ENCODE data around the gene NKD1.

NKD1 gene

GRCh38 chr16:50547340-50548124 lies 664 bp upstream of the NKD1 start:
- Histone ChIP-seq H3K23ac (ENCODE audit: low read length in 2 of 2) (no peak overlapping the region), H3K27ac (ENCODE audit: low read length, poor library complexity, severe bottlenecking) (no peak overlapping the region), H4K91ac (ENCODE audit: low read length) (no peak overlapping the region), H4K8ac (ENCODE audit: low read length) (no peak overlapping the region), H2BK120ac (ENCODE audit: low read depth, low read length) (no peak overlapping the region), H3K4me1 (ENCODE audit: control insufficient read depth, insufficient read depth, low read depth, low read length) (peaks cover 16% of the 10 kb centered on the region), H3K27me3 (ENCODE audit: control insufficient read depth in 1 of 2, insufficient read depth in 1 of 2, low read length in 2 of 2) (peaks cover 79 to 83% of the 10 kb centered on the region in 2 experiments), H2AFZ (ENCODE audit: low read depth, low read length) (no peak overlapping the region), H2BK15ac (ENCODE audit: low read depth, poor library complexity, severe bottlenecking) (no peak overlapping the region), H3K18ac (ENCODE audit: low read depth in 1 of 2, low read length in 2 of 2) (no peak overlapping the region), H2BK12ac (ENCODE audit: low read length in 2 of 2) (no peak overlapping the region), H3K9me3 (ENCODE audit: control insufficient read depth, low read length) (no peaks in the 10 kb centered on the region), H3K4ac (ENCODE audit: low read depth in 1 of 2, low read length in 2 of 2) (no peak overlapping the region), H3K79me1 (replicated peaks; ENCODE audit: low read length, poor library complexity, severe bottlenecking) (no peaks in the 10 kb centered on the region), H3K36me3 (ENCODE audit: control insufficient read depth in 1 of 2, insufficient read depth in 2 of 2, low read depth in 1 of 2, low read length in 2 of 2) (no peaks in the 10 kb centered on the region), H2BK5ac (ENCODE audit: low read depth, low read length, poor library complexity, severe bottlenecking) (no peak overlapping the region), H3K4me2 (ENCODE audit: low read length, poor library complexity, severe bottlenecking) (peak overlapping the region; percentile 99), H3K14ac (ENCODE audit: low read length in 2 of 2) (no peak overlapping the region), H3K9ac (ENCODE audit: low read length) (no peak overlapping the region), H3K4me3 (ENCODE audit: insufficient read depth in 1 of 2, low read depth in 1 of 2, low read length in 2 of 2) (peak overlapping the region; percentile 66 to 77), H2AK5ac (ENCODE audit: low read length, severe bottlenecking) (no peak overlapping the region)
- DNase-seq: no peak
- 4% methylated on average over 37 of the region's 50 CpGs for WGBS

GRCh38 chr16:50548909-50549560 lies 839 bp downstream of the NKD1 start:
- peak overlapping the region; percentile 47 to 66 for H3K4me3 ChIP-seq (ENCODE audit: insufficient read depth in 1 of 2, low read depth in 1 of 2, low read length in 2 of 2)
- 19% methylated on average over 45 of the region's 46 CpGs for WGBS

GRCh38 chr16:50549561-50549915 lies 1.3 kb downstream of the NKD1 start:
- Histone ChIP-seq H3K9me3 (ENCODE audit: control insufficient read depth, low read length) (no peaks in the 10 kb centered on the region), H2BK120ac (ENCODE audit: low read depth, low read length) (no peak overlapping the region), H3K4ac (ENCODE audit: low read depth in 1 of 2, low read length in 2 of 2) (no peak overlapping the region), H3K18ac (ENCODE audit: low read depth in 1 of 2, low read length in 2 of 2) (no peak overlapping the region), H4K8ac (ENCODE audit: low read length) (no peak overlapping the region), H3K9ac (ENCODE audit: low read length) (no peak overlapping the region), H3K4me1 (ENCODE audit: control insufficient read depth, insufficient read depth, low read depth, low read length) (peaks cover 16% of the 10 kb centered on the region), H3K14ac (ENCODE audit: low read length in 2 of 2) (no peak overlapping the region), H2AFZ (ENCODE audit: low read depth, low read length) (no peak overlapping the region), H3K4me3 (ENCODE audit: insufficient read depth in 1 of 2, low read depth in 1 of 2, low read length in 2 of 2) (no peak overlapping the region), H2BK12ac (ENCODE audit: low read length in 2 of 2) (no peak overlapping the region), H3K27me3 (ENCODE audit: control insufficient read depth in 1 of 2, insufficient read depth in 1 of 2, low read length in 2 of 2) (peaks cover 71 to 77% of the 10 kb centered on the region in 2 experiments), H2BK15ac (ENCODE audit: low read depth, poor library complexity, severe bottlenecking) (no peak overlapping the region), H3K23ac (ENCODE audit: low read length in 2 of 2) (no peak overlapping the region), H3K36me3 (ENCODE audit: control insufficient read depth in 1 of 2, insufficient read depth in 2 of 2, low read depth in 1 of 2, low read length in 2 of 2) (no peaks in the 10 kb centered on the region), H2BK5ac (ENCODE audit: low read depth, low read length, poor library complexity, severe bottlenecking) (no peak overlapping the region), H3K27ac (ENCODE audit: low read length, poor library complexity, severe bottlenecking) (no peak overlapping the region), H2AK5ac (ENCODE audit: low read length, severe bottlenecking) (no peak overlapping the region), H3K79me1 (replicated peaks; ENCODE audit: low read length, poor library complexity, severe bottlenecking) (no peaks in the 10 kb centered on the region), H3K4me2 (ENCODE audit: low read length, poor library complexity, severe bottlenecking) (no peak overlapping the region), H4K91ac (ENCODE audit: low read length) (no peak overlapping the region)
- 77% methylated on average over 7 of the region's 7 CpGs for WGBS
- no peak for DNase-seq

More at GRCh38 chr16:50548909-50549560, 839 bp downstream of the NKD1 start:
- Histone ChIP-seq H3K79me1 (replicated peaks; ENCODE audit: low read length, poor library complexity, severe bottlenecking) (no peaks in the 10 kb centered on the region), H3K27ac (ENCODE audit: low read length, poor library complexity, severe bottlenecking) (no peak overlapping the region), H2AK5ac (ENCODE audit: low read length, severe bottlenecking) (no peak overlapping the region), H3K9me3 (ENCODE audit: control insufficient read depth, low read length) (no peaks in the 10 kb centered on the region), H3K14ac (ENCODE audit: low read length in 2 of 2) (no peak overlapping the region), H4K91ac (ENCODE audit: low read length) (no peak overlapping the region), H2BK120ac (ENCODE audit: low read depth, low read length) (no peak overlapping the region), H3K4me2 (ENCODE audit: low read length, poor library complexity, severe bottlenecking) (peak overlapping the region; percentile 91), H3K18ac (ENCODE audit: low read depth in 1 of 2, low read length in 2 of 2) (no peak overlapping the region), H3K9ac (ENCODE audit: low read length) (no peak overlapping the region), H3K27me3 (ENCODE audit: control insufficient read depth in 1 of 2, insufficient read depth in 1 of 2, low read length in 2 of 2) (peaks cover 75 to 82% of the 10 kb centered on the region in 2 experiments), H3K36me3 (ENCODE audit: control insufficient read depth in 1 of 2, insufficient read depth in 2 of 2, low read depth in 1 of 2, low read length in 2 of 2) (no peaks in the 10 kb centered on the region), H2BK5ac (ENCODE audit: low read depth, low read length, poor library complexity, severe bottlenecking) (no peak overlapping the region), H3K4me1 (ENCODE audit: control insufficient read depth, insufficient read depth, low read depth, low read length) (peaks cover 16% of the 10 kb centered on the region), H4K8ac (ENCODE audit: low read length) (no peak overlapping the region), H3K4ac (ENCODE audit: low read depth in 1 of 2, low read length in 2 of 2) (no peak overlapping the region), H2BK12ac (ENCODE audit: low read length in 2 of 2) (no peak overlapping the region), H2AFZ (ENCODE audit: low read depth, low read length) (no peak overlapping the region), H3K23ac (ENCODE audit: low read length in 2 of 2) (no peak overlapping the region), H2BK15ac (ENCODE audit: low read depth, poor library complexity, severe bottlenecking) (no peak overlapping the region)
- no peak for DNase-seq

- H2BK5ac ChIP-seq (ENCODE audit: low read depth, low read length, poor library complexity, severe bottlenecking): no peak overlapping the region
- H3K18ac ChIP-seq (ENCODE audit: low read depth in 1 of 2, low read length in 2 of 2): no peak overlapping the region
- no peak overlapping the region for H3K27ac ChIP-seq (ENCODE audit: low read length, poor library complexity, severe bottlenecking)
- H3K79me1 ChIP-seq (replicated peaks; ENCODE audit: low read length, poor library complexity, severe bottlenecking): no peaks in the 10 kb centered on the region
- H2BK15ac ChIP-seq (ENCODE audit: low read depth, poor library complexity, severe bottlenecking): no peak overlapping the region
- no peak overlapping the region for H2BK120ac ChIP-seq (ENCODE audit: low read depth, low read length)
- H3K9me3 ChIP-seq (ENCODE audit: control insufficient read depth, low read length): no peaks in the 10 kb centered on the region
- H3K27me3 ChIP-seq (ENCODE audit: control insufficient read depth in 1 of 2, insufficient read depth in 1 of 2, low read length in 2 of 2): peaks cover 66 to 77% of the 10 kb centered on the region in 2 experiments
- H2AK5ac ChIP-seq (ENCODE audit: low read length, severe bottlenecking): no peak overlapping the region
- peaks cover 16% of the 10 kb centered on the region for H3K4me1 ChIP-seq (ENCODE audit: control insufficient read depth, insufficient read depth, low read depth, low read length)
- no peaks in the 10 kb centered on the region for H3K36me3 ChIP-seq (ENCODE audit: control insufficient read depth in 1 of 2, insufficient read depth in 2 of 2, low read depth in 1 of 2, low read length in 2 of 2)
- H4K91ac ChIP-seq (ENCODE audit: low read length): no peak overlapping the region
- no peak overlapping the region for H3K23ac ChIP-seq (ENCODE audit: low read length in 2 of 2)
- H3K14ac ChIP-seq (ENCODE audit: low read length in 2 of 2): no peak overlapping the region
- no peak overlapping the region for H3K4me3 ChIP-seq (ENCODE audit: insufficient read depth in 1 of 2, low read depth in 1 of 2, low read length in 2 of 2)
- H3K9ac ChIP-seq (ENCODE audit: low read length): no peak overlapping the region
- H4K8ac ChIP-seq (ENCODE audit: low read length): no peak overlapping the region
- no peak for DNase-seq
- H3K4ac ChIP-seq (ENCODE audit: low read depth in 1 of 2, low read length in 2 of 2): no peak overlapping the region
- no peak overlapping the region for H2BK12ac ChIP-seq (ENCODE audit: low read length in 2 of 2)
- no peak overlapping the region for H2AFZ ChIP-seq (ENCODE audit: low read depth, low read length)
- 82% methylated on average over 8 of the region's 8 CpGs for WGBS
- H3K4me2 ChIP-seq (ENCODE audit: low read length, poor library complexity, severe bottlenecking): no peak overlapping the region
Observed at GRCh38 chr16:50550035-50550434, 1.8 kb downstream of the NKD1 start.

Data from mesenchymal stem cell (in vitro differentiated cells and primary cell).